ENCODE results near the gene AHNAK2.

DNA sequence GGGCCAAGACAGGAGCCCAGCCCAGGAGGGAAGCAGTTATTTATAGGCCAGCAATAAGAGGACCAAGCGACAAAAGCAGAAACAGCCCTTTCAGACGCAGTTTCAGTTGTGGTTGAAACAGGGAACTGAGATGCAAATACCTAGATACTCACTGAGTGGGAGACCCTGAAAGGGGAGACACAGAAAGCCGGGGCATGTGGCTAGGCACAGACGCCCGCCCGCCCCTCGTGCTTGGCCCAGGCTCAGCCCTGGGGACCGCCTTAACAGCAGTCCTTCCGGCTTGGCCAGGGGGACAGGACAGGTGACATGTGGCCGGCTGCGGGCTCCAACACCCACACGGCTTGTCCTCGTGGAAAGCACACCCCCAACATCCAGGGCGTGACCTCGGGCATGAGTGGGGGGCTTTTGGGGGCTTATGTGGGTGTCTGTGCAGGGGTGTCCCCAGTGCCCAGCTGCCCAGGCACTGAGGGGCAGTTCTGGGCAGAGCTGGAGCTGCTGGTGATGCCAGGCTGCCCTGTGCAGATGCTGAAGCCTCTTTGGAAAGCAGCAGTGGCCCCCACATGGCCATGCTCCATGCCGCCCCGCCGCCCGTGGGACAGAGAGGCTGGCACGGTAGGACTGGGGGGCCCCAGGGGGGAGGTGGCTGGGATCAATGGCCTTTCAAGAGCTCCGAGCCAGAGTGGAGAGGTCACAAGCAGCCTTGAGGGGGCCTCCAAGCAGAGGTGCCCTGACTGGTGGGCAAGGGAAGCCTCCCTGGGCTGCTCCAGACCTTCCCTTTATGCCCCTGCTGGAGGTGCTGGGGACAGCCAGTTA is 51.3 kb downstream of the AHNAK2 start:
- TF ChIP-seq, protein P1, sequence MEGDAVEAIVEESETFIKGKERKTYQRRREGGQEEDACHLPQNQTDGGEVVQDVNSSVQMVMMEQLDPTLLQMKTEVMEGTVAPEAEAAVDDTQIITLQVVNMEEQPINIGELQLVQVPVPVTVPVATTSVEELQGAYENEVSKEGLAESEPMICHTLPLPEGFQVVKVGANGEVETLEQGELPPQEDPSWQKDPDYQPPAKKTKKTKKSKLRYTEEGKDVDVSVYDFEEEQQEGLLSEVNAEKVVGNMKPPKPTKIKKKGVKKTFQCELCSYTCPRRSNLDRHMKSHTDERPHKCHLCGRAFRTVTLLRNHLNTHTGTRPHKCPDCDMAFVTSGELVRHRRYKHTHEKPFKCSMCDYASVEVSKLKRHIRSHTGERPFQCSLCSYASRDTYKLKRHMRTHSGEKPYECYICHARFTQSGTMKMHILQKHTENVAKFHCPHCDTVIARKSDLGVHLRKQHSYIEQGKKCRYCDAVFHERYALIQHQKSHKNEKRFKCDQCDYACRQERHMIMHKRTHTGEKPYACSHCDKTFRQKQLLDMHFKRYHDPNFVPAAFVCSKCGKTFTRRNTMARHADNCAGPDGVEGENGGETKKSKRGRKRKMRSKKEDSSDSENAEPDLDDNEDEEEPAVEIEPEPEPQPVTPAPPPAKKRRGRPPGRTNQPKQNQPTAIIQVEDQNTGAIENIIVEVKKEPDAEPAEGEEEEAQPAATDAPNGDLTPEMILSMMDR (IDR thresholded peaks at IDR 0.05), result no peak
- TF ChIP-seq POLR2A (IDR thresholded peaks at IDR 0.05), result no peak

Measured in Peyer's patch (tissue), 4 donors.